ENCODE results near the gene MCHR2.

The MCHR2 gene

DNA sequence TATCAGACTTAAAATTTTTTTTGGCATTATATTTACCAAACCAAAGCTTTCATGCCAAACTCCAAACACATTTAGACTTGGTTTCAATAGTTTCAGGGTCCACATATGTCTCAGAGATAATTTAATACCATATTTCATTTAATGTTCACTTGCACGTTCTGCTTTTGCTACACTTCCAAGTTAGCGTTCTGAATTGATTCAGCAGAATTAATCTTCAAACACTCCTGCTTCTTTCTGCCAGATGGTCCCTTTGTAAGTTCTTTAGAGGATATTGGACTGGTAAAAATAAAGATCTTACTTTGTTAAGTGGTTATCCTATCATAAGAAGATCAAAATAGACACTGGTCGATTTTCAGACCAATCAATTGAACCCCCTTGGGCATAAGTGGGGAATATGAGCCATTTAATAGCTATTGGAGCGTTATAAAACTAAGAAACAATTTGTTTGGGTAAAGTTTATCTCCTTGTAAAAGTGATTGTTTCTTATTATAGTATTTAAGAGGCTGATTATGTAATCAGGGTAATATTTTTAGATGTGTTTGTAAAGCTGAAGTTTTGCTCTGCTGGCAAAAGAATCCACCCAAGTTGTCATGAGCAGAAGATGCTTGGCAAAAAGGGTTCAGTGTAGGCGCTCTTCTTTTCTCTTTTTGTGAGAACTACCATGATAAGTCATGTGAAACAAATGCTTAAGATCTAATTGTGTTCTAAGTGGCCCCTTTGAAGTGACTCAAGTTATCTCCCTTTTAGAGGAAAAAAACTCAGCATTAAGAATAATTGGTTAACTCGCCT lies 92.2 kb downstream of the MCHR2 start:
- no peak for DNase-seq

DNA sequence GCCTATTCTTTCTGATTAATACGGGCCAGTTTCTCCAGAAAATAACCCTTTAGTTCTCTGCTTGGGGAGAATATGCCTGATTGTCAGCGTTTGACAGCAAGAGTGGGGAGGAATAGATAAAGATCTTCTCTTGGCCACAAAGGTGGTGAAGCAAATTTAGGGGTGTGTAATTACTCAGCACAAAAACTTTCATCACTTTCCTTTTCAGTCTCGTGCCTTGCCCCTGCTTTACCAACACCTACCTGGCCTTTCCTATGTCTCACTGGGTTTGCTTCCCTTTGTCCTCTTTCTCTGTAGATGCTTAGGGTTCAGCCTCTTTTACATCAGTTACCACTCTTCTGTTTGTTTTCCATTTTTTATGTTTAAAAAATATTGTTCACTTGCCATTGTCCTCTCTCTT lies 99.2 kb downstream of the MCHR2 start:
- DNase-seq, result no peak

DNA sequence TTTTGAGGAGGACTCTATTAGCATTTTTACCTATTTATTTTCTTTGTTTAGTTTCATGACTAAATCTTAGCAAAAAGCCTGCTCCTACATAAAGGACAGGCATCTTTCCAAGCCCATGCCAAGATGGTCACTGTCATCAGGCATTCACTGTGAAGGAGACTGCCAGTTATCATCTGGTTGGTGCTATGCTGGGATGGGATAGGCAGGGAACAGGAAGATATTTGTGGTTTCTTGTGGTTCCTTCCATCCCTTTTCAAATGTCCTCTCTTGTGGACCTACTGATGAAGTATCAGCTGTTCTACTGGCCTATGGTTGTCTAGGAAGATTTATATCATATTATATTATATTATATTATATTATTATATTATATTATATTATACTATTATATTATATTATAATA lies 107.0 kb downstream of the MCHR2 start:
- DNase-seq, result no peak

DNA sequence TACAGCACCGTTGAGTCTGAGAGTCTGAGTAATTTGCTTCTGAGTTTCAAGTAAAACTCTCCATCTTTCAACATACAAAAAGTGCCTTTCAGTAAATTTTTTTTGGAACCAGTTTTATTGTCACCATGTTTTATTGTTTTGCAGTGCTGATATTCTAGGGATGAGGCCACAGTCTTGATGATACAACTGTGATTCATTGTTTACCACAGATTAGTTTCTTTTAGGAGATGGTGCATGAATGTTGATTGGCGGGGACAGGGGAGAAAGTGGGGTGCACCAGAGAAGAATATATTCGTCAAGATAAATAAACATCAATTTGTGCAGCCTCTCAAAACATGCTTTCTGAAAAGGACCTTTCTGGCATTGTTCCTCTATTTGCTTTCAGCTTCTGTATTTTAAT lies 109.0 kb downstream of the MCHR2 start:
- no peak for DNase-seq

DNA sequence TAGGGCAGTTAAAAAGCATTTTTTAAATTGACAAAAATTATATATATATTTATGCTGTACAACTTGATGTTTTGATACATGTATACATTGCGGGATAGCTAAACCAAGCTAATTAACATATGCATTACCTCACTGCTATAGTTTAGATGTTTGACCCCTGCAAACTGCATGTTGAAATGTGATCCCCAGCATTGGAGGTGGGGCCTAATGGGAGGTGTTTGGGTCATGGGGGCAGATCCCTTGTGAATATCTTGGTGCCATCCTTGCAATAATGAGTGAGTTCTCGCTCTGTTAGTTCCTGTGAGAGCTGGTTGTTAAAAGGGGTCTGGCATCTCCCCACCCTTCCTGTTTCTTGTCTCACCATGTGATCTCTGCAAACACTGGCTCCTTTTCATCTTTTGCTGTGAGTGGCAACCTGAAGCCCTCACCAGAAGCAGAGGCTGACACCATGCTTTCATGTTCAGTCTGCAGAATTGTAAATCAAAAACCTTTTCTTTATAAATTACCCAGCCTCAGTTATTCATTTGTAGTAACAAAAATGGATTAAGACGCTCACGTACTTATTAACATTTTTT lies 111.8 kb downstream of the MCHR2 start:
- no peak for DNase-seq

DNA sequence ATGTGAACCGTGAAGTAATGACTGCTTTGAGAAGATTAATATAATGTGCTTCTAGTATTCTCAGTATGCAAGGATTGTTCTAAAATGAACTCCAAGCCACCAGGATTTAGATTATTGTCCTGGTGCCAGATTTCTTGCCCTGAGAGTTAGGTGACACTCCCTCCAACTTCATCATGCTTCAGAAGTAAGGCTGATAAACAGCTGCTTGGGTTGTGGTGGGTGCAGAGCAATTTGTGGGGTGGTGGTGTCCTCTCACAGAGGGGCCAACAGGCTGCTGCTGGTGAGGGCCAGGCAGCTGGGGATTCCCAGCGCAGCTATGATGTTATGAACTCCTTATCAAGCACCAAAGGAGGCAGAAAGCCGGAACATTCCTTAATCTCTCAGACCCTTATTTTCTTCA lies 114.6 kb downstream of the MCHR2 start:
- DNase-seq, result no peak

DNA sequence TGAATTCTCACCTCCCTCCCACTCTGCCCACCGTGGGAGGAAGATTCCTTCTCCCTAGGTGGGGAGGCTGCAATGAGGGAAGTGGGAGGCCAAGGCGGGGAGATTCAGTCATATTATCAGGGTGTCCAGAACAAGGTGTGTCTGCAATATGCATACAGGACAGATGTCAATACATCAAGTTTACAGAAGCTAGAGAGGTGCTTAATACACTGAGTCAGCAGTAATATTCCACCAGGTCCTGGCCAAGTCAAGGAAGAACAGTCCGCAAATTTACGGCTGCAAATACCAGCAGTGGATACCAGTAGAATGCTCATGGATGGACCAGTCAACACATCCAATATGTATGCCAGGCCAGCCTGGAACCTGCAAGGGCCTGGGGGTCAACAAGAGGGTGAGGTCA lies 119.0 kb downstream of the MCHR2 start:
- no peak for DNase-seq

DNA sequence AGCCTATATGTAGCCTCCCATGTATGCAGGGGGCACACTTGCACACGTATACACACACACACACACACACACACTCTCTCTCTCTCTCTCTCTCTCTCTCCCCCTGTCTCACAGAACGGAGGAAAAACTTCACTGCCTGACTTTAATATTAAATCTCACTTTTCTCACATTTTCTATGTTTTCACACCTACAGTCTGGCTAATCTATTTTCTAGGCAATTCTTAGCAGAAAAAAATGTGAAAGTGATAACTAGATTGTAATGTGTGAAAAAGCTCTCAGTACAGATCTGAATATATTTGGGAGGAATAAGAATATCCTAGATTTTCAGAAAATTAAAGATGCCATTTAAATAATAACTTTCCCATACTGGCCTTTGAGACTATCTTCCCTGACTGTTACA lies 120.9 kb downstream of the MCHR2 start:
- no peak for DNase-seq

DNA sequence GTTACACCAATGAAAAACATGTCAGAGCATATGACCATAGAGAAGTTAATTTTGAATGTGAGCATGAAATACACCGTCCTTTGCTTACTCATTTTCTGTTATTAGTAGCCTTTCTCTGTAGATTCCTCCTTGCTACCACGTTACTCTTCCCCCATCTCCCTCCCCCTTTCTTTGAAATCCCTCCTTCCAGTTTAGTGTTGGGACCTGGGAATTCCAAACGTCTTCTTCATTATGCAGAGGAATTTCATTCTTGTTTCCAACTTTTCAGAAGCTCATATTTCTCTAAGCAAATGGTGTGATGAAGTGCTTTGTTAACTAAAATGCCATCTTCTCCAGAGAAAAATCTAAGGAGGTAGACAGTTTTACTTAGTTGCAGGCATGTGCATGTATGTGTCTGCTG lies 122.4 kb downstream of the MCHR2 start:
- no peak for DNase-seq

All from inflammatory macrophage treated with lipopolysaccharide for 1 hour (primary cell).